ENCODE measurements around the gene TOMM20. TPM values are rescaled to one million over a fixed set of nuclear protein-coding genes. Genes with fewer than 3 reads are reported as not detected.

Gene TOMM20
- total RNA-seq, 1 experiment from 2014 or later: 151 TPM

GRCh38 chr1:235112297-235113182 lies 16.1 kb downstream of the TOMM20 start:
- DNase-seq: no peak
- Mint-ChIP-seq H3K27me3 (ENCODE audit: unreplicated experiment) (no peaks in the 10 kb centered on the region), H3K4me3 (ENCODE audit: low read depth, unreplicated experiment) (no peak overlapping the region), H3K27ac (ENCODE audit: unreplicated experiment) (no peak overlapping the region), H3K4me1 (ENCODE audit: low read depth, unreplicated experiment) (no peaks in the 10 kb centered on the region), H3K9me3 (ENCODE audit: low read depth, unreplicated experiment) (no peaks in the 10 kb centered on the region), H3K36me3 (ENCODE audit: insufficient read depth, unreplicated experiment) (peaks cover 81% of the 10 kb centered on the region)
- CTCF ChIA-PET: no interaction called here
- no peak for TF ChIP-seq CTCF (IDR thresholded peaks at IDR 0.05; ENCODE audit: unreplicated experiment)
- intact Hi-C loops (cut with micrococcal nuclease; ENCODE audit: unreplicated experiment): no loop called here
- no TSS peak for BruUV-seq (replicated peaks)

DNA sequence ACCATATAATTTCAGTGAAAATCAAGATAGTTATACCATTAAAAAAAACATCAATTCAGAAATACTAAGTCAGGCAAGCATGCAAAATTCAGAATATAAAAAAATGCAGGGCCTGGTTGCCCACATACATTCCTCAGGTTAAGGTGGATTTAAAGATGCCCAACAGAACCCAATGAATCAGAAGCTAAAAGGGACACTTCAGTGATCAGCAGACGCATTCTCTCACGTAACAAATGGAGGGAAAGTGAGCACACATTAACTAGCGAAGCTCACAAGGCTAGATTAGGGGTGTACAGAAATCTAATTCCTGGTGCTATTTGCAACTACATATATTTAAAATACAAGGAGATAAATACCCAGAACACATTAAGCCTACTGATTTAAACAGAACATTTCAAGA lies 17.5 kb downstream of the TOMM20 start:
- intact Hi-C loops (cut with micrococcal nuclease; ENCODE audit: unreplicated experiment): no loop called here
- no TSS peak for BruUV-seq (replicated peaks)
- H3K4me1 Mint-ChIP-seq (ENCODE audit: low read depth, unreplicated experiment): no peaks in the 10 kb centered on the region
- DNase-seq: no peak
- H3K27me3 Mint-ChIP-seq (ENCODE audit: unreplicated experiment): no peaks in the 10 kb centered on the region
- H3K27ac Mint-ChIP-seq (ENCODE audit: unreplicated experiment): no peak overlapping the region
- peaks cover 82% of the 10 kb centered on the region for H3K36me3 Mint-ChIP-seq (ENCODE audit: insufficient read depth, unreplicated experiment)
- no peak for TF ChIP-seq CTCF (IDR thresholded peaks at IDR 0.05; ENCODE audit: unreplicated experiment)
- no peak overlapping the region for H3K4me3 Mint-ChIP-seq (ENCODE audit: low read depth, unreplicated experiment)
- CTCF ChIA-PET: no interaction called here
- no peaks in the 10 kb centered on the region for H3K9me3 Mint-ChIP-seq (ENCODE audit: low read depth, unreplicated experiment)

DNA sequence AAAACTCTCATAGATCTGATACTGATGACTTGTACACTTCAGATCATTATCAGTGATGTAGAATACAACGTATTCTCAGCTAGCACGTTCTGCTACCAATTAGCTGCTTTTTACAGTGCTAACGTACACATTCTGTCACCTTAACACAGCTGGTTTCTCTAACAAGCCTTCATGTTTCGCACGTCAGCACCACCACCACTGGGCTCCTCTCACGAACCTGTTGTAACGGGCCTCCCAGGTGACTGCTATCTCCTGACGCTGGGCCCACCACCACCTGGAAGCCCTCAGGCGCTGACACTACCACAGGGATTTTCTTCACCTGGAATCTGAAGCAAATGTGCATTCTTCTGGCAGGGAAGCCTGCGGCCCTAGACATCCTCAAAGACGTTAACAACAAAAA lies 19.8 kb downstream of the TOMM20 start:
- Mint-ChIP-seq H3K27me3 (ENCODE audit: unreplicated experiment) (no peaks in the 10 kb centered on the region), H3K4me3 (ENCODE audit: low read depth, unreplicated experiment) (no peak overlapping the region), H3K9me3 (ENCODE audit: low read depth, unreplicated experiment) (no peaks in the 10 kb centered on the region), H3K4me1 (ENCODE audit: low read depth, unreplicated experiment) (peaks cover 13% of the 10 kb centered on the region), H3K27ac (ENCODE audit: unreplicated experiment) (no peak overlapping the region), H3K36me3 (ENCODE audit: insufficient read depth, unreplicated experiment) (peaks cover 70% of the 10 kb centered on the region)
- TF ChIP-seq CTCF (IDR thresholded peaks at IDR 0.05; ENCODE audit: unreplicated experiment): no peak
- intact Hi-C loops (cut with micrococcal nuclease; ENCODE audit: unreplicated experiment): no loop called here
- CTCF ChIA-PET: interaction anchor here (0.8 to 1.5 kb wide), 2 partner anchors 381 to 385 kb away, joined by 5 to 6 read pairs; no protein-coding TSS in a partner anchor
- no TSS peak for BruUV-seq (replicated peaks)
- DNase-seq: no peak

DNA sequence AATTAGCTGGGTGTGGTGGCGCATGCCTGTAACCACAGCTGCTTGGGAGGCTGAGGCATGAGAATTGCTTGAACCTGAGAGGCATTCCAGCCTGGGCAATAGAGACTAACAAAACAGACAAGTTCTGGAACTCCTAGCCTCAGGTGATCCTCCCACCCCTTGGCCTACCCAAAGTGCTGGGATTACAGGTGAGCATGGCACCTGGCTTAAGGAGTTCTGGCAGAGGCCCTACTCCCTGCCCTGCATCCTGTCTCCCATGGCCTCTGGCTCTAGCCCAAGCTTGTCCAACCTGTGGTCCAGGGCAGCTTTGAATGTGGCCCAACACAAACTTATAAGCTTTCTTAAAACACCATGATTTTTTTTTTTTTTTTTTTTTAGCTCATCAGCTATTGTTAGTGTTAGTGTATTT lies 20.4 kb downstream of the TOMM20 start:
- Mint-ChIP-seq H3K27me3 (ENCODE audit: unreplicated experiment) (no peaks in the 10 kb centered on the region), H3K9me3 (ENCODE audit: low read depth, unreplicated experiment) (no peaks in the 10 kb centered on the region), H3K4me1 (ENCODE audit: low read depth, unreplicated experiment) (peaks cover 16% of the 10 kb centered on the region), H3K27ac (ENCODE audit: unreplicated experiment) (no peak overlapping the region), H3K4me3 (ENCODE audit: low read depth, unreplicated experiment) (no peak overlapping the region), H3K36me3 (ENCODE audit: insufficient read depth, unreplicated experiment) (peaks cover 67% of the 10 kb centered on the region)
- intact Hi-C loops (cut with micrococcal nuclease; ENCODE audit: unreplicated experiment): no loop called here
- DNase-seq: no peak
- TF ChIP-seq CTCF (IDR thresholded peaks at IDR 0.05; ENCODE audit: unreplicated experiment): no peak
- no TSS peak for BruUV-seq (replicated peaks)
- CTCF ChIA-PET: interaction anchor here (0.8 to 1.5 kb wide), 2 partner anchors 380 to 384 kb away, joined by 5 to 6 read pairs; no protein-coding TSS in a partner anchor

Measured in Calu3 (cell line).